ENCODE data around the gene GPM6B.

GPM6B gene, protein sequence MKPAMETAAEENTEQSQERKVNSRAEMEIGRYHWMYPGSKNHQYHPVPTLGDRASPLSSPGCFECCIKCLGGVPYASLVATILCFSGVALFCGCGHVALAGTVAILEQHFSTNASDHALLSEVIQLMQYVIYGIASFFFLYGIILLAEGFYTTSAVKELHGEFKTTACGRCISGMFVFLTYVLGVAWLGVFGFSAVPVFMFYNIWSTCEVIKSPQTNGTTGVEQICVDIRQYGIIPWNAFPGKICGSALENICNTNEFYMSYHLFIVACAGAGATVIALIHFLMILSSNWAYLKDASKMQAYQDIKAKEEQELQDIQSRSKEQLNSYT

DNA sequence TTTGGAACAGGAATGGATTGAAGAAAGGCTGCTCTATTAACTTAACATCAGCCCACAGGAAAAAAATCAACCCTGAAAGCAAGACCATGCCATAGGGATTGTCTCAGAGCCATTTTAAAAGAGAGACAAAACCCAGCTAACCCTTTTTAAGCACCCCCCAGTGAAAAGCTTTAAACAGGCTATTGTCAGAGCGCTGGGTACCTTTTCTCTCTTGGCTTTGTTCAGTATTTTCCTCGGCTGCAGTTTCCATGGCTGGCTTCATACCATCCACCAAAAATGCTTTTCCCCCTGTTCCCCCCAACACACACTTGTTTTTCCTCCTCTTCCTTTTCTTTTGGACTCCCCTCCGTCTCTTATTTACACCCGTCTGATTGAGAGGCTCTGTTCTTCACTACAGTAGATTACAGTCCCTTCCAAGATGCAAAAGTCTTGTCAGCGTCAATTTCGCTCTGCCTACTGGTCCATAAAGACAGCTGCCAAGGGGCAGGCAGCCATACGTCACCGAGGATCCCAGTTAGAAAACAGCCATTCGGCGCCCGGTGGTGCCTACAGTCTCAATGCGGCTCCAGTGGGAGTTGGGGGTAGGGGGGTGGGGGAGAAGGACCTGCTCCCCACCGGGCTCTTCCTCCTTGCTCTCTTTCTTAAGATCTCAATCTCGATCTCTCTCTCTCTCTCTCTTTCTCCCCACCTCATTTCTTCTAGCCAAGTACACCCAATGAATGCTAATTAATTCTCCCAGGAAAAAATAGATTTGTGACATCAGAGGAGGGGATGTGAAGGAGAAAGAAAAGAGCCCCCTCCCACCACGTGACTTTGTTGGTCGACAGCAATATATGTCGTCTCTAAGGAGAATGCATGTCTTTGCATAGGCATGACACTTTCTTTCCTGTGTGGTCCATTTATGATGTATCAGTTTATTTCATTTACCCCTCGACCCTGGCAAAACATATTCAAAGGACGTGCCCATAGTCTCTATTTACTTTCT is at the start of gene GPM6B:
Gene GPM6B, minus strand, starts transcription at position 451 of the 985 bp plus-strand sequence. Its CDS starts 189 bp downstream, at position 262.
- DNase-seq (ENCODE audit: low read depth) = no peak

DNA sequence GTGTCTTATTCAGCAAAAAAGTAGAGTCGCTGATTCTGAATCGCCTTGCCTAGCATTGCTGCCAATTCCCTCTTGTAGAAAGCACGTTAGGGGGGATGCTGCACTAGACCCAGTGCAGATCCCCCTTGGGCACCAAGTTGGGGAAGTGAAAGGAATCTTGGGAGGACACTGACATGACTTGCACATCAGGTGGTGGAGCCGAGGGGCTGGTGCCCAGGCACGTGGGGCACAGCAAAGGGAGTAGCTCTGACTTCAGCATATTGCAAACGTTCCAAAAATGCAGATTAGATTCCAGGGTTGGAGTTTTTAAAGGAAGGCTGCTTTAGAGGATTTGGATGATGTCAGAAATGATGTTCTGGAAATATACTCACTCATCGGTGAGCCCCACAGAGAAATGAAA is 47.4 kb upstream of the GPM6B start:
- DNase-seq (ENCODE audit: low read depth) = no peak

DNA sequence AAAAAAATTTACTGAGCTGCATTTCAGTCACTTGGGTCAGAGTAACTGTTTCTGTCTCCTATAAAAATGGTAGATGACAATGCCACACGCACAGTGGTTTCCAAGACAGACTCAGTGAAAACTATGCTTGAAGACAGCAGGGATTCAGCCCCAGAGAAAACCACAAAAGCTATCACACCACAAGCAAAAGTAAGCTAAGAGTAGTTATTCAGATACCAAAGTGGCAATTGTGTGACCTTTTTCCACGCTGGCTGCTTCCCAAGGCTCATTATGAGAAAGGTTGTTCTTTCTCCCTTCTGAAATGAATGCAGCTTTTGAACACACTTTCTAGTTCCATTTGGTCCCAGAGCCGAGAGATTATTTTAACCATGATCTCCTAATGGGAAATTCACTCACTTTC is 46.4 kb upstream of the GPM6B start:
- DNase-seq (ENCODE audit: low read depth) = no peak

DNA sequence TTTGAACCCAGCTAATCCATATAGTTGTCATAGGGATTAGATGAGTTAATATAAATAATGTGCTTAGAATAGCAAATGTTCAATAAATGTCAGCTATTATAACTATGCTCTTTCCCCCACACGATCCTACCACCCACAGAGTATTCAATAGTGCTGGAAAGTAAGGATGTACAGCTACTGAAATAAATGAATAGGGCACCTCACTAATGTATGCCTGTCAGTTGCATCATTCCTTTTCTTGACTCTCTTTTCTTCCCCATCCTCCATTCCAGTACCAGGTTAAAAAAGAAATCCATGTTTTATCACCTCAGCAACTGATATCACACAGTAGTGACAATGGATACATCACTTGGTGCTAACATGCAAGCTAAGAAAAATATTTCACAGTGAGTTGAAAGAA is 42.8 kb upstream of the GPM6B start:
- DNase-seq (ENCODE audit: low read depth) = no peak

DNA sequence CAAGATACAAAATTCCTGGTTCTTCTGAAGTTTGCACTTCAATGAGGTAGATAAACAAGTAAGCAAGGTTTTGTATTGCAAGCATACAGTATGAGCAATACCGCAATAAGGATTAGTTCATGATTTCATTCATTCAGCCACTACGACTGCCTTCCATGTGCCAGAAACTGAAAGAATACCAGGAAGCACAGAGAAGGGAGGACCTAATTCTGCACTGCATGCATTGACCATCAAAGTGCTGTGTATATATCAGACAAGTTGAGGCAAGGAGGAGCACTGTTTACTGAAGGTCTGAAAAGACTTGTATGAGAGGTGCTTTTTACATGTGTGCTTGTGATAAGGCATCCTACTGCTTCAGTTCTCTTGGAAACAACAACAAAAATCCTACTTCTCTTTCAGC is 40.9 kb upstream of the GPM6B start:
- no peak for DNase-seq (ENCODE audit: low read depth)

DNA sequence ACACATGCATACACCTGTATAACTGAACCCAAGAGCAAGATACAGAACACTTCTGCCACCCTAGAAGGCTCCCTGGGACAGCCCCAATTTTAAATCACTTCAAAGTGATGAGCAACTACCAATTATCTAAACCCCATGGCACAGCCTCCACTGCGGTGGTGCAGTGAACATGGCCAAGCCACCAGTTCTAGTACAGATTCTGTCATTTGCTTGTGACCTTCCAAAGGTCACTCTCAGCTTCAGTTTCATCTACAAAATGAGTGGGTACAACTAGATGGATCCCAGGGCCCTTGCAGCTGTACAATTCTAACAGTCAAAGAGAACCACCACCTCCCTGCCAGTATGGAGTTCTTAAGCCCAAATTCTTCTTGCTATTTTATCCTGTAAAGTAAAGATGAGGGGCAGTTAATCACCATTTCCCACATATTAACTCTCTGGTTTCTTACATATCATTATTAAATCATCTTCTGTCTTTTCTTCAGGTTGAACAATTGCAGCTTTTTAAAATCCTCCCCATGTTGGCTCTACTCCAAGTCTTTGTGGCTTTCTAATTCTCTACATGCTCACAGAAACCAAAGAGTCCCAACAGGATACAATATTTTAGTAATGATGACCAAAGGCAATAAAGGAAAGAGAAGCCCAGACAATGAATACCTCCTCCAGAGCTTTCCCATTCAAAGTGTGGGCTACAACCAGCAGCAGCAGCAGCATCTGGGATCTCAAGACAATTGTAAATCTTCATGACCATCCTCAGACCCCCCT is 39.0 kb upstream of the GPM6B start:
- DNase-seq (ENCODE audit: low read depth) = no peak

DNA sequence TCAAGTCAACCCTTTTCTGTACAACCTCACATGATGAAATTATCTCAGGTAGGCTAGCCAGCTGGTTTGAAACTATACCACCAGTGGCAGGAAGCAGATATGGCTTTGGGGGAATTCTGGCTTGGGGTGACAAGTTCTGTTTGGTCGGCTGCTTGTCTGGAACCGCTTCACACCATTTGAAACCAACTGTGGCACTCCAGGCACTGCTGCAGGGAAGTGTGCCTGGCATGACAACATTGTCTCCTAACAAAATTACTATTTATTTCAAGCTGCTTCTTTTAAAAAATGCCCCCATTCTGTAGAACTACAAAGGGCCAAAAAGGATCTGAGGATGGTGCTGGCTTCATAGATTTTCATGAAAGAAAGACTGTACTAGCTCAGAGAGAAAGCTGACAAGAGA is 37.1 kb upstream of the GPM6B start:
- no peak for DNase-seq (ENCODE audit: low read depth)

DNA sequence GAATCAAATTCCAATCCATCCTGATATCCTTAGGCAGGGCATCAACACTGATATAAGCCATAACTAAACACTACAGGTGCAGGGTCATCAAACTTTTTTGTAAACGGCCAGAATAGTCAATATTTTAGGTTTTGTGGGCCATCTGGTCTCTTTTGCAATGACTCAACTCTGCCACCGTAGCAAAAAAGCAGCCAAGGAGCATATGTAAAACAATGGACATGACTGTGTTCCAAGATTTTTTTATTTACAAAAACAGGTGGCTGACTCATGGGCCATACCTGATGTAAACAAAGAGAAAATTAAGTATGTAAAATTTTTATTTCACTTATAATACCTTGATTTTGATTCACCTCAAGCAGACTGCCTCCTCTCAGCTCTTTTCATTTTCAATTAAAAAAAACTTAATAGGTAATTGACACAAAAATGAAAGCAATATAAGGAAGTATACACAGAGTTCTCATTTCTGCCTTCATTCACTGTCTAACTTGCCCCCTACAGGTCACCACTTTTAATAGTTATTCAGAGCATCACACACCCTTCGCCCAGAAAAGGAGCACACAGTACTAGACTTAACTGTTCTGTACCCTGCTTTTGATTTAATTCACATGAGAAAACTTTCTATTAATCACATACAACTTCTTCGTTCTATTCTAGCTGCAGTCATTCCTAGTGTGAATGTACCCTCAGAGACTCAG is 35.3 kb upstream of the GPM6B start:
- no peak for DNase-seq (ENCODE audit: low read depth)

DNA sequence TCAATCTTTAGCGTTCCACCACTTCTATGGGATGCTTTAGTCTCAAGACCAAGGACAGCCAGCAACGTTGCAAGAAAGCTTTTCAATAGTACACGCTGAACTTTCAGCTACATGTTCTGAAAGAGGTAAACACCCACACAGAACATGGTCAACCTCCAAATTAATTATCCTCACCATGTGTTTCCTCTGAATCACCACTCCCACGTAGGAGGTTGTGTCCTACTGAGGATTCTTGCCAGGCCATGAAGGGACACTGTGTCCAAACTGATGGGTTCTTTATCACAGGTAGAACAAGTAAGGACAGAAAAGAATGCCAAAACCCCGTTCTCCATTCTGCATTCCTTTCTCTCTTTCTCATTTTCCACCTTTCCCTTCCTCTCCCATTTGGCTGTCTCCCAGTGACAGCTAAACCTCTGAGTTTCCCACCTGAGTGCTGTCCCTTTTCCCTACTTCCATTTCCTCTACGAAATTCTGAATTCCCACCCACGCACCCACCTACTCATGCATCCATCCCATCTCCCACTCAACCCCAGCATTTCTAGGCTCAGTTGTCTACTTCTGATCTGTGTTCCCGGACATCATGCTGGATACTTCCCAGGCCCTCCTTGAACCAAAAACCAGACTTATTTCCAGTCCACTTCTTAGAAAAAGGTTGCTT is 29.0 kb upstream of the GPM6B start:
- DNase-seq (ENCODE audit: low read depth) = no peak

DNA sequence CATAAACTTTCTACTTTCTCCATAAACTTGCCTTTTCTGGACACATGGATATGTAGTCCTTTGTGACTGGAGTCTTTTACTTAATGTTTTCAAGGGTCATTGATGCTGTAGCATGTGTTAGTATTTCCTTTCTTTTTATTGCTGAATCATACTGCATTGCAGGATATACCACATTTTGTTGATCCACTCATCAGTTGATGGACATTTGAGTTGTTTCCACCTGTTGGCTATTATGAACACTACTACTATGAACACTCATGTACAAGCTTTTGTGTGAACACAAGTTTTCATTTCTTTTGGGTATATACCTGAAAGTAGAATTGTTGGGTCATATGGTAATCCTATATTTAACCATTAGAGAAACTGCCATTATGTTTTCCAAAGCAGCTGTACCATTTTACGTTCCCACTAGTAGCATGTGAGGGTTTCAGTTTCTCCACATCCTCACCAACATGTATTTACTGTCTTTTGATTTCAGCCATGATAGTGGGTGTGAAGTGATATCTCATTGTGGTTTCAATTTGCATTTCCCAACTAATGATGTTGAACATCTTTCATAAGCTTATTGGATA is 26.3 kb upstream of the GPM6B start:
- DNase-seq (ENCODE audit: low read depth) = no peak

DNA sequence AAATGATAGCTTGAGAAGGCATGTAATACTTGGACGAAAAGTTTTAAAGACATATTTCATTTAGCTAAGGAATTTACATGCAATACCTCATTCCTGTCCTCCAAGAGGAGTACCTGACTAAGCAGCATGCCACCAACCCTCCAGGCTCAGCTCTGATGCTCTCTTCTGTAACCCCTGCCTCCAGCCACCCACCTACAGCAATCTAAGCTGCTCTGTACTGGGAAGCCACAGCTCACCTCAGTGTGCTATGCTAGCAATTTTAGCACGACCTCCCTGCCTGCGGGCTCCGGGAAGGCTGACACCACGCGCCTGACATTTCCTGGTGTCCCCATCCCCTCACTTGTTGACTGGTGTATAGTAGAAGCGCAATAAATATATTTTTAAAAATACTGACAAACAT is 23.2 kb upstream of the GPM6B start:
- no peak for DNase-seq (ENCODE audit: low read depth)

DNA sequence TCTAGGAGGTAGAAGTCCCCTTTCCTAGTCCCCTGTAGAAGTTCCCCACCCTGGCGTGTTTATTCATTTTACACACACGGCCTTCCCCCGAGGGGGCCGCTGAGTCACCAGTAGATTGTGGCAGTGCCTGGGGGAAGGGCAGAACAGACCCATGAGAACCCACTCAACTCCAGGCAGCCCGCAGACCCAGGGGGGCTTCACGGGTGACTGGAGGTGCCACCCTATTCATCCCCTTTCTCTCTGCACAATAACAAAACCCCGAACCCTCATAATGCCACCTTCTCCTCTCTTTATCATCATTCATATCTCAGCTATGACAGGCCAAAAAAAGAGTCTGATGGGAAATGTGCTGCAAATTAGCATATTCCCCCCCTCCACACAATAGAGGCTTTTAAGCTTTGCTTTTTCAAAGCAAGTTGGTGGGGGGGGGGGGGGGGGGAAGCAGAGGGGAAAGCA is 20.4 kb upstream of the GPM6B start:
- no peak for DNase-seq (ENCODE audit: low read depth)

DNA sequence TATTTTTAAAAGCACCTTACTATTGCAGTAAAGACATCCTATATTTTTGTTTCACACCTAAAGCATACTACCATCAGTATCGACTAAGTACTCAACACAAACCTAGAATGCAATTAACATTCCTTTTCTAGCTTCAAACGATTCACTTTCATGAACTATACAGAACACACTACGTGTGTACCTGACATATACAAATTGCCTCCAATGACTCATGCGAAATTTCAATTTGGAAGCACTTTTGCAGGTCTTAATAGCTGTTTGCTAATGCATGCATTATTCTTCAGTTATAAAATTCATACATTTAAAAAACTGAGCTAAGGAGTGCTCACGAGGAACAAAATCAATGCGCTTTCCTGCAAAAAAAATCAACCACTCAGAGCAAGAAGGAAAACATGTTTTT is 19.7 kb upstream of the GPM6B start:
- DNase-seq (ENCODE audit: low read depth) = no peak

DNA sequence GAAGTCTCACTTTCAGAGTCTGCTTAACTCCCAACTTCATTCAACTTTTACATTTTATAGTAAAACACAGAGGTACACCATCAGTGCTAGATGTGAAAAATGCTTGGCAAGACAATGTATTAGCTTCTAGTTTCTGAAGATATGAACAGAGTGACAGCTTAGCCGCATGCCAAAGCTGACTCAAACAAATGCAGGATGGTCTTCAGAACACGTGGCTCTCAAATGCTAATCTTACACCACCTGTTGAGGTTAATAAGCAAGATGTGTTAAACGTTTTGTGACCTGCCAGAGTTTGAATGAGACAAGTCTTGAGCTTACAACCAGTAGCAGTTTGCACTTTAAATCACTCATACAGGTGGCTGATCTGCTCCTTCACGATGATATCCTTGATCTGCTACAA is 18.9 kb upstream of the GPM6B start:
- no peak for DNase-seq (ENCODE audit: low read depth)

DNA sequence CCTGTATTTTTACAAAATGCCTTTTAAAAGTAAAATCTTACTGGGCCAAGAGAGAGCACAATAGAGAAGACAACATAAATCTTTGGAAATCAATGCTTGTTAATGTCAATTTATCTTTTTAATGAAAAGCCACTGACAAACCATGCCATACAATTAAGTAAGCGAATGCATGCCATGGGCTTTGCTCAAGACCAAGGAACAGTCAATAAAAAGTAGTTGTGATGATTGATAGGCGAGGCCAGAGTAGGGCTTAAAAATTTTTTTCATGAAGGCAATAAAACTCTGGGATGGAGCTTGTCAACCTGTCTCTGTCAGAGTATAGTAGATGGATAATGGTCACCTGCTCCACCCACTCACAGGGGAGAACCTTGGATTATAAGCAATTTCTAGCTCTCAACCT is 17.5 kb upstream of the GPM6B start:
- DNase-seq (ENCODE audit: low read depth) = no peak

DNA sequence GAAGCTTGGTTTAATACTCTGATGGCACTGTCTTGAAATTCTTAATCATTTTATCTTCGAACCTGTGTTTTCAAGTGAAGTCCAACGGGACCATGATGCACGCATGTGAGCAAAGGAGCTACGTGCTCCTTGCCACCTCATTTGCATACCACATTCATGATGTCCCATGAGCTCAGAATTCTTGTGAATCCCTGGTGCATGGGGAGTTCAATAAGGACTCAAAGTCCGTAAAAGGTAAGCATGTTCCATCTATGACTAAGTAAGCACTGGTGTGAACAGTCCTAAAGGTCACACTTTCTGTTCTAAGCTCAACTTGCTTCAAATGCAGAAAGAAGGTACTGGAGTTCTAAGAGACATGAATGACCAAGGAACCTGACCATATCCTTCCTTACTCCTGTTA is 13.1 kb upstream of the GPM6B start:
- DNase-seq (ENCODE audit: low read depth) = no peak

DNA sequence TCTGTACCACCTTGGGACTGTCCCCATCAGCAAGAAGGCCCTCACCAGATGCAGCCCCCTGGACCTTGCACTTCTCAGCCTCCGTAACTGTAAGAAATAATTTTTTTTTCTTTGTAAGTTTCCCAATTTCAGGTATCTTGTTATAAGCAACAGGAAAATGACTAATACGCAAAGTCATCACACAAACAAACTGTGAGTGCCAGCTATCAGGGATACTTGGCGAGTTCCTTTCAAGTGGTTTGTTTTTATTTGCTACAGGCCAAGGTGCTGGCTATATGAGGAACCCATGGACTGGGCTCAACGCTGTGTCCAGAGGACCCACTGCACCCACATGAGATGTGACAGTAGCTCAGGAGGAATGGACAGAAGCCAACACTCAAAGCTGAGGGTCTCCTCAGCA is 11.5 kb upstream of the GPM6B start:
- no peak for DNase-seq (ENCODE audit: low read depth)

DNA sequence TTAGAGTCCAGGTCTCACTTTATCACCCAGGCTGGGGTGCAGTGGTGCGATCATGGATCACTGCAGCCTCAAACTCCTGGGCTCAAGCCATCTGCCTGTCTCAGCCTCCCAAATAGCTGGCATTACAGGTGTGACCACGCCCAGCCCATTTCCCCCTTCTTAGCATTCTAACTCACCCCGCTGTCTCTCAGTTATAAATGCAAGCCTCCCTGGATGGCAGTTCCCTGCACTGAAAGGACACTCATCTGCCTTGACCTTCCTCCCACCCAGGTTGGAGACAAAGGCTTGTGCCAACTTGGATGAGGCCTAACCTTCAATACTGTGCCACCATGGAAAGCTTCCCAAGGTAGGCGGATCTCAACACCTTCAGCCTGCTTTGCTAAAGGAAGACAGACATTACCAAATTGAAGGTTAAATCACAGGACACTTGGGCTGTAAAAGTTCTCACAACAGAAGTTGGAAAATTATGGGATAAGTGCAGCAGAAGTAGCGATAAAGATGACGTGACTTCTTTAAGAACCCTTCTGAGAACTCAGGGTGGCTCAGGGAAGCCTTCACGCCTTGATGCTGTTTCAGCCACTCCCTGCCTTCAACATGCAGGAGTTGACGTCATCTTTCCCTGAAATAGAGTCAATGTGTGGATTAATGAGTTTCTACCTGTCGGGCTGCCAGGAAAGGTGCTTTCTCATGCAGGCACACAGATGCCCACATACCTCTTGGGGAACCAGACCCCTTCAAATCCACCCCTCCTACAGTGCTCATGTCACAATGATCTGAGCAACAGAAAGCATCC is 10.6 kb upstream of the GPM6B start:
- no peak for DNase-seq (ENCODE audit: low read depth)

DNA sequence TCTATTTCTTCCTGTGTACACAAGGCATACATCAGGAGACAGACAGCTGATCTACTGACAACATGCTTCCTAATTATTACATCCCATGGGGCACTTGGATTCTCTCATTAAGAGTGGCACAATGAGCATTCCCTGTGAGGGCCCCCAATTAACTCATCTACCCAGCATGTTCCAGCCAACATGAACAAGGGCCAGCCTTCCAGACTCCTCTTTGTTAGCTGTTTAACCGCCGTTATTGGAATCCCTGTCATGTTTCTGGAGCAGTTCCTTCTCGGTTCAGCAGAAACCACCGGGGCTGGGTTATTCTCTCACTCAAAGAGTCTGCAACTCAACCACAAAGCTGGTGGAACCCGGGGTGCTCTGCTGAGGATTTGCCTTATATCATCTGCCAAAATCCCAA is 9.9 kb upstream of the GPM6B start:
- no peak for DNase-seq (ENCODE audit: low read depth)

DNA sequence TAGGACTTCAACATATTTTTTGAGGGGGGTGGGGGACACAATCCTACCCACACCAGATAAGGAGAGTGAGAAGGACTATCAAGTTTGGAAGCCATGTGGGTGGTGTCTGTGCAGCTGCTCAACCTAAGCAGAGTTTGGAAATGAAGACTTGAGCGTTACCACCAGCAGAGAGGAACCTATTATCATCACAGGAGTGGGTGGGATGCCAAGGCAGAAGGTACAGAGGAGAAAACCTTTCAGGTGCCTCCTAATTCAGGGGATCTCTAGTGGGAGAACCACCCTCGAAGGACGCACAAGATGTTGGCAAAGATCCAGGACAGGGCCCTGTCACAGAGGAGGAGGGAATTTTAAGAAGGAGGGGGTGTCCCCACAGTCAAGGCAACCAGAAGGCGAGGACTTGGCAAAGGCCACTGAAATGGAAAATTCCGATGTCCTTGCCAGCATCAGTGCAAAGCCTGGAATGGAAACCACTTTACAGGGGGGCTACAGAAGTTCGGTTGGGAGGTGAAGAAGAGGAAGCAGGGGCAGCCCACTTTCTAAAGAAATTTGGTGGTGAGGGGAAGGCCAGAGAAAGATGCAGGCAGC is 8.4 kb upstream of the GPM6B start:
- DNase-seq (ENCODE audit: low read depth) = no peak
